ENCODE measurements around the gene H2AZ2.

Gene H2AZ2

DNA sequence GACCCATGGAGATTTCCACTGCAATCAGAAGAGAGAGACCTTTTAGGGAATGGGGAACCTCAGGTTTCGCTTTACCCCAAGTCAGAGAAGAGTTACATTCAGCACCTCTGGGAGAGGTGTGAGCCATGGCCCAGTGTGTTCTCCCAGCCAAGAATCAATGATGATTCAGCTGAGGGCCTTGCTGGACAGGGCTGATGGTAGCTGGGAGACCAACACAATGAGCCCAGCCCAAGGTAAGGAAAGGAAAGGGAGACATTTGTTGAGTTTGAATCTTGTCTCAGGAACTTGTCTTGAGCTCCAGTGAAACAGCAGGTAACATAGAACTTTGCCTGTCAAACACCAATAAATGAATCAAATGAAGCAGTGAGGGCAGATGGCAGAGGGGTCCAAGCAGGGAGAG is 65.4 kb downstream of the H2AZ2 start:
- no peak for DNase-seq

All from activated CD4-positive, alpha-beta T cell treated with anti-CD3 and anti-CD28 coated beads, Interleukin-2, amount 50 U/mL, for 48 hours (primary cell).